Fibroblast of the aortic adventitia (primary cell): ENCODE results near the gene MCC. TPM values are rescaled to one million over a fixed set of nuclear protein-coding genes. Genes with fewer than 3 reads are reported as not detected.

ENCODE experiments used
- DNase-seq: peaks from one replicate; pipeline ENCODE4 v3.0.0-alpha.2; 2010; ENCODE audit warnings: low read depth
- H3K4me3 ChIP-seq: 2 replicates; pipeline ENCODE4 v1.5.1; 2011; ENCODE audit warnings: low read depth, mild to moderate bottlenecking, control low read depth, low read length, moderate library complexity
- total RNA-seq: library from RNA; depleted of rRNA; stranded (reverse); fragments of >200 nt; gene quantifications from 2 replicates; pipeline ENCODE4 v1.2.3, GENCODE V29; 2012; ENCODE audit warnings: low replicate concordance
- TF ChIP-seq, protein P1 (sequence below): IDR thresholded peaks from 2 replicates; pipeline ENCODE4 v1.5.1; 2011; ENCODE audit warnings: mild to moderate bottlenecking, low read length, control low read depth, inconsistent platforms; ENCODE audit not compliant: insufficient read depth

MCC gene
- total RNA-seq, 1 donor = 62.4 TPM

DNA sequence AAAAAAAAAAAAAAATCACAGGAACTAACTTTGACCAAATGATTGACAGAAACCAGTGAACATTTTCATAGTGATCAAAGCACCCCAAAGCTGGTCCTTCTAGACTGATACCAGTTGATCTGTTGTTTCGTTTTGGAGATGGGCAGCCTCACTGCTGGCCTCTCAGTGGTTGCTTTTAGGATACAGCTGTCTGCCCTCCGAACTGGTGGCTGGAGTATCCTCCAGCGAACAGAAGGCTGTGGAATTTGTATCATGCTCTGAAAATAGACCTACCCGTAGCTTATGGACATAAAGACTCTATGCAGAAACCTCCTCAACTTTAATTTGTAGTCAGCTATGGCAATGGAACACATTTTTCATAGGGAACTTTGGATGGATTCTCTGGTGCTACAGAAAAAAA is 462.7 kb downstream of the MCC start:
- TF ChIP-seq, protein P1, sequence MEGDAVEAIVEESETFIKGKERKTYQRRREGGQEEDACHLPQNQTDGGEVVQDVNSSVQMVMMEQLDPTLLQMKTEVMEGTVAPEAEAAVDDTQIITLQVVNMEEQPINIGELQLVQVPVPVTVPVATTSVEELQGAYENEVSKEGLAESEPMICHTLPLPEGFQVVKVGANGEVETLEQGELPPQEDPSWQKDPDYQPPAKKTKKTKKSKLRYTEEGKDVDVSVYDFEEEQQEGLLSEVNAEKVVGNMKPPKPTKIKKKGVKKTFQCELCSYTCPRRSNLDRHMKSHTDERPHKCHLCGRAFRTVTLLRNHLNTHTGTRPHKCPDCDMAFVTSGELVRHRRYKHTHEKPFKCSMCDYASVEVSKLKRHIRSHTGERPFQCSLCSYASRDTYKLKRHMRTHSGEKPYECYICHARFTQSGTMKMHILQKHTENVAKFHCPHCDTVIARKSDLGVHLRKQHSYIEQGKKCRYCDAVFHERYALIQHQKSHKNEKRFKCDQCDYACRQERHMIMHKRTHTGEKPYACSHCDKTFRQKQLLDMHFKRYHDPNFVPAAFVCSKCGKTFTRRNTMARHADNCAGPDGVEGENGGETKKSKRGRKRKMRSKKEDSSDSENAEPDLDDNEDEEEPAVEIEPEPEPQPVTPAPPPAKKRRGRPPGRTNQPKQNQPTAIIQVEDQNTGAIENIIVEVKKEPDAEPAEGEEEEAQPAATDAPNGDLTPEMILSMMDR = no peak
- H3K4me3 ChIP-seq = no peak overlapping the region
- no peak for DNase-seq

DNA sequence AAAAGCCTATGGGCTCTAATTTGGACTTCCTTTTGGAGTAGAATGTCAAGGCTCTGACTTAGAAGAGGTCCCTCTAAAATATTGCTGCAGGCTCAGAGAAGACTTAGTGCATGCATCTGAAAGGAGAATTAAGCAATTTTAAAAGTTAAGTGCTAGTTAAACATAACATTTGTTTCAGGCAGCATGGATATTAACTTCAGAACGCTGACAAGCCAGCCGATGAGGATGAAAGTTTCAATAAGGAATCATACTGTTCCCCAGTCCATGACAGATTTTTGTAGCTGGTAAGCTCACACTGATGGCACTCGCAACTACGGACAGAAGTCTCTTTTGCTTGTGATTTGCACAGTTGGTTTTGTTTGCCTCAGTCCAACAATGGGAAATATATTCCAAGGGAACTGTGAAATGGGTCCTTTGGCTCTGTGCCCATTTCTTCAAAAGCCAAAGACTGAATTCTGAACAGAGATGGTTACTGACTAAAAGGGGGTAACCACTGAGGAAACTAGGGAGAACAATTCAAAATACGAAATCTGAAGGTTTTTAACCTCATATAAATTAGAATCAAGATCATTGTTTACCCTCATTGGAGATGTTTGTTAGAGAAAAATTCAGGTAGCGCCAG is 464.1 kb downstream of the MCC start:
- no peak overlapping the region for H3K4me3 ChIP-seq
- DNase-seq = no peak
- TF ChIP-seq, protein P1 = no peak

DNA sequence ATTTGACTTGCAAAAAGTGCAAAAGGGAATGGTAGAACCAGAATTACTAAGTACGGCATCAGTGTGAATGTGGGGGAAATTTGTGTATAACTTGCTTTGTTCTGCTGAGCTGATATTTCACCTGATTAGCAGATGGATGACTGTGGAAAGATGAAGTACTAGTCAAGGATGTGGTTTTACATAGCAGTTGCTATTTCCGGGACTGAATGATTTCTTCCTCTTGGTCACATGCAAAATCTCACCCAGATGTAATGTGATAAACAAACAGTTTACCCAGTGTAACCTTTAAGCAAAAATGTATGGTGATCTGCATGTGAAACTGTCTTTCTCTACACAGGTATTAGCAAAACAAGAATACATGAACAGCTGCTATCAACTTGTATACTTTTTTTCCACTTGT is 465.6 kb downstream of the MCC start:
- TF ChIP-seq, protein P1 = no peak
- no peak for DNase-seq
- H3K4me3 ChIP-seq = no peak overlapping the region

DNA sequence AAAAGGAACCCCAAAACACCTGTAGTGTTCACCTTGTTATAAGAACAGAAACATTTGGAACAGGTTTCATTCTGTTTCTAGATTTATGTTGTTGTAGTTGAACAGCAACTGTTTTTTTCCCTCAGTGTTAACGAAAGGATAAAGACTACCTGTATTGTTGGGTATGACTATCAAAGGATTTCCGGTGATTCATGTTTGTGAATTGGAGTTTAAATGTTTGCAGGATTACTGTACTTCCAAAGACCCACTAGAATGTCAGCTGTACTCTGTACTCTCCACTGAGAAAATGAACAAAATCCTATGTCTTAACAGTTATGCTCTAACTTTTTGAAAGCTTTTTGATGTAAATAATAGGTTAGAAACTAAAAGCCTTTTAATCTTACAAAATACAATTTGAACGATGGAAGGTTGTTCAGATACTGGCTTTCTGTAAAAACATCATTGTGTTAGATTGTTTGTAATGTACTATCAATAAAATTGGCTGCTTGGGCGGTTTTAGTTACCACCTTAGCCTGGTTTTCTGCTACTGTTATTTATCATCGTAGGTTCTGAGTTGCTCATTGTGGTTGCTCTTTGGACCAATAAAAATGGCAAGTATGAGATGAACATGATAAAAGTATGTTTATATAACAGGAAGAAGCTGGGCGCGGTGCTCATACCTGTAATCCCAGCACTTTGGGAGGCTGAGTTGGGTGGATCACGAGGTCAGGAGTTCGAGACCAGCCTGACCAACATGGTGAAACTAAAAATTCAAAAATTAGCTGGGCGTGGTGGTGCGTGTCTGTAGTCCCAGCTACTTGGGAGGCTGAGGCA is 467.6 kb downstream of the MCC start:
- TF ChIP-seq, protein P1 = no peak
- DNase-seq = peak; percentile 60
- H3K4me3 ChIP-seq = no peak overlapping the region

DNA sequence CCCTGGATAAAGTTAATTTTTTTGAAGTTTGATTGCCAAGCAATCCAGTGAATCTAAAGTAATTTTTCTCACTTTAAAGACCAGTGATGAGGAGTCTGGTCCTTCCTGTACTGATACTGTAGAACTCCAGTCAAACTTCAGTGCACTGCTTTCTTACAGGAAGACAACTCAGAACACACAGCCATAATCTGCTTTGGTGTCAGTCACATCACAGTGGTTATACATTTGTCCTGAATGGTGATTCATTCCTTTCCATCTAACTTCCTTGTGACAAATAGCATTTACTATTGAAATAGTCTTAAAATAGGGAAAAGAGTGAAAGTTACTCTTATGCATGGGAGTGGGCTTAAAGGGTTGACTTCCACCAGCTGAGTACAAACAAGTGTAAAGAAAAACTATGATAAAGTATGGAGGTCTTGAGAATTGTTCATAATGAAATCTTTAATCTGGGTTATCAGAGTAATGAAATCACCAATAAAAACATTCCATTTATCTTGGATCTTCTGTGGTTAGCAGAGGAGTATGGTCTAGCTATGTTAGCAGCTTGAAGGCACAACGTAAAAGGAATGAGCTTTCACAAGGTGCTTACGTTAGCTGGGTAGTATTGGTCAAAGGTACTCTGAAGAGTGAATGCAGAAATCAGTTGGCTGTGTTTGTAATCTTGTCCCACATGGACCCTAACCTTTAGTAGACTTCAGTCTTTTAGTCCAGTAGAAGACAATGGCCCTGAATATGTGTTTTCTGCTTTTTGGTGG is 470.2 kb downstream of the MCC start:
- TF ChIP-seq, protein P1 = no peak
- DNase-seq = no peak
- H3K4me3 ChIP-seq = no peak overlapping the region

DNA sequence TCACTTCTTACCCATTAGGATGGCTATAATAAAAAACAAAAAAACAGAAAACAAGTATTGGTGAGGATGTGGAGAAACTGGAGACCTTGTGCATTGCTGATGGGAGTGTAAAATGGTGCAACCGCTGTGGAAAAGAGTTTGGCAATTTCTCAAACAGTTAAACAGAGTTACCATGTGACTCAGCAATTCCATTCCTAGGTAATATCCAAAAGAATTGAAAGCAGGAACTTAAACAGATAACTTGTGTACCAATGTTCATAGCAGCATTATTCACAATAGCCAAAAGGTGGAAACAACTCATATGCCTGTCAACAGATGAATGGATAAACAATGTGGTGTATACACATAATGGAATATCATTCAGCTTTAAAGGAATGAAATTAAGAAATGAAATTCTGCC is 482.8 kb downstream of the MCC start:
- peak; percentile 30 for DNase-seq

More for the DNA sequence above, 482.8 kb downstream of the MCC start:
- no peak overlapping the region for H3K4me3 ChIP-seq
- TF ChIP-seq, protein P1 = no peak
